HG03045 (cell line): ENCODE results near the gene KRT75.

Experiments used
- ATAC-seq: cut with Tn5 transposase; IDR thresholded peaks from one replicate; pipeline ENCODE4 v1.9.1; 2021; ENCODE audit warnings: mild to moderate bottlenecking, moderate library complexity; ENCODE audit not compliant: unreplicated experiment

KRT75 gene

GRCh38 chr12:52395761-52396434 lies 38.3 kb downstream of the KRT75 start:
- ATAC-seq = no peak

GRCh38 chr12:52394836-52395405 lies 39.2 kb downstream of the KRT75 start:
- ATAC-seq = no peak

GRCh38 chr12:52392465-52393007 lies 41.6 kb downstream of the KRT75 start:
- no peak for ATAC-seq

- no peak for ATAC-seq
These were observed 42.6 kb downstream of the KRT75 start for GRCh38 chr12:52391618-52392002.

GRCh38 chr12:52390739-52391617 lies 43.2 kb downstream of the KRT75 start:
- no peak for ATAC-seq

- ATAC-seq = no peak
These were observed 44.6 kb downstream of the KRT75 start for GRCh38 chr12:52389313-52390207.

GRCh38 chr12:52387859-52388258 lies 46.3 kb downstream of the KRT75 start:
- no peak for ATAC-seq

GRCh38 chr12:52385226-52385702 lies 48.9 kb downstream of the KRT75 start, which contains the start of gene KRT84:
TSS of gene KRT84 (minus strand) at chr12:52385652. CDS start at chr12:52385585, 67 bp downstream.
- no peak for ATAC-seq

- ATAC-seq = no peak
These were observed 50.8 kb downstream of the KRT75 start for GRCh38 chr12:52383331-52383730.

- no peak for ATAC-seq
These were observed 51.3 kb downstream of the KRT75 start for GRCh38 chr12:52382854-52383253.

- ATAC-seq = no peak
These were observed 53.0 kb downstream of the KRT75 start for GRCh38 chr12:52381206-52381605.

- ATAC-seq = no peak
These were observed 53.9 kb downstream of the KRT75 start for GRCh38 chr12:52380271-52380694.

GRCh38 chr12:52379536-52379935 lies 54.6 kb downstream of the KRT75 start:
- ATAC-seq = no peak

- no peak for ATAC-seq
These were observed 56.1 kb downstream of the KRT75 start for GRCh38 chr12:52378091-52378490.

GRCh38 chr12:52377266-52377665 lies 56.9 kb downstream of the KRT75 start:
- ATAC-seq = no peak
